H1 (cell line): ENCODE measurements around the gene TOR1B. TPM values are rescaled to one million over a fixed set of nuclear protein-coding genes. Genes with fewer than 3 reads are reported as not detected.

Experiments used
- CTCF ChIA-PET: fragments of 300-600 bp; sonication (Branson Sonifier 250); formaldehyde crosslinking; loops from one replicate; lab custom pipeline; 2021; ENCODE audit not compliant: partially characterized antibody; lab: Charles Lee
- POLR2A ChIA-PET: fragments of 300-600 bp; sonication (Branson Sonifier 250); formaldehyde crosslinking; loops from one replicate; lab custom pipeline; 2021; ENCODE audit warnings: inconsistent platforms; ENCODE audit not compliant: partially characterized antibody; lab: Charles Lee
- DNase-seq, 2 experiments: peaks; one replicate each; pipeline versions ENCODE4 v3.0.0 to v3.0.0-alpha.2; 2010 to 2022; ENCODE audit warnings: low spot score in 2 of 2, low read depth in 1 of 2, mixed read lengths in 1 of 2
- FAIRE-seq: peaks from 2 replicates; lab custom pipeline; 2011; peaks lifted over from hg19 to GRCh38; lab: Jason Lieb, UNC
- H2AFZ ChIP-seq: 2 replicates; pipeline ENCODE4 v1.8.1; 2012; ENCODE audit warnings: low read length, inconsistent platforms
- H2AK5ac ChIP-seq: 2 replicates; pipeline ENCODE4 v1.6.1; 2013; ENCODE audit warnings: low read depth, low read length
- H2BK120ac ChIP-seq: replicated peaks from 2 replicates; pipeline ENCODE3; 2013; ENCODE audit warnings: low read depth, low read length, inconsistent platforms
- H2BK12ac ChIP-seq: 2 replicates; pipeline ENCODE4 v1.6.1; 2013; ENCODE audit warnings: low read depth, low read length
- H2BK15ac ChIP-seq: 2 replicates; pipeline ENCODE4 v1.6.1; 2013; ENCODE audit warnings: low read length
- H2BK20ac ChIP-seq: 2 replicates; pipeline ENCODE4 v1.6.1; 2013; ENCODE audit warnings: low read length
- H2BK5ac ChIP-seq: 2 replicates; pipeline ENCODE4 v1.6.1; 2013; ENCODE audit warnings: low read depth, low read length
- H3K14ac ChIP-seq: 2 replicates; pipeline ENCODE4 v1.6.1; 2013; ENCODE audit warnings: inconsistent platforms; ENCODE audit not compliant: insufficient read length
- H3K18ac ChIP-seq: 2 replicates; pipeline ENCODE4 v1.6.1; 2013; ENCODE audit warnings: low read length; ENCODE audit errors: extremely low read depth
- H3K23ac ChIP-seq: 2 replicates; pipeline ENCODE4 v1.6.1; 2013; ENCODE audit warnings: inconsistent platforms; ENCODE audit not compliant: insufficient read length
- H3K23me2 ChIP-seq: 2 replicates; pipeline ENCODE4 v1.6.1; 2013; ENCODE audit warnings: low read depth, low read length
- H3K27ac ChIP-seq: 2 replicates; pipeline ENCODE4 v1.6.1; 2011; ENCODE audit warnings: low read depth, low read length, inconsistent platforms
- H3K27me3 ChIP-seq, 4 experiments: replicated peaks in 1 of 4; 1 replicate in 1 of 4; 2 replicates in 3 of 4; pipeline versions ENCODE4 v1.6.1 to v1.8.1; 2011 to 2013; ENCODE audit warnings: low read length in 3 of 4, mild to moderate bottlenecking in 3 of 4, inconsistent platforms in 2 of 4, mixed read lengths in 2 of 4, moderate library complexity in 1 of 4; ENCODE audit not compliant: control insufficient read depth in 3 of 4, insufficient read depth in 3 of 4; ENCODE audit errors: extremely low read depth in 1 of 4
- H3K36me3 ChIP-seq, 4 experiments: 2 replicates each; pipeline versions ENCODE4 v1.6.1 to v1.8.1; 2011 to 2013; ENCODE audit warnings: mild to moderate bottlenecking in 4 of 4, low read length in 3 of 4, moderate library complexity in 2 of 4, control low read depth in 1 of 4, inconsistent platforms in 1 of 4; ENCODE audit not compliant: insufficient read depth in 4 of 4, control insufficient read depth in 2 of 4
- H3K4ac ChIP-seq: replicated peaks from 2 replicates; pipeline ENCODE3; 2013; ENCODE audit warnings: low read length, low read depth, mixed read lengths, inconsistent platforms; ENCODE audit not compliant: insufficient read length
- H3K4me1 ChIP-seq, 4 experiments: replicated peaks in 1 of 4; 1 replicate in 1 of 4; 2 replicates in 3 of 4; pipeline versions ENCODE4 v1.6.1 to v1.8.1; 2011 to 2013; ENCODE audit warnings: low read length in 3 of 4, inconsistent platforms in 2 of 4, mixed read lengths in 1 of 4; ENCODE audit not compliant: insufficient read depth in 4 of 4, control insufficient read depth in 3 of 4
- H3K4me2 ChIP-seq, 2 experiments: 2 replicates each; pipeline versions ENCODE4 v1.6.1 to v1.8.1; 2011 to 2013; ENCODE audit warnings: low read depth in 2 of 2, low read length in 2 of 2, control low read depth in 1 of 2, inconsistent platforms in 1 of 2, mild to moderate bottlenecking in 1 of 2; ENCODE audit not compliant: insufficient read depth in 1 of 2
- H3K4me3 ChIP-seq, 4 experiments: fragments of 200-600, 300-600 bp in 1 of 4; sonication (generic), shearing (Covaris generic), sonication (Bioruptor Twin) in 1 of 4; 2 replicates each; pipeline versions ENCODE4 v1.5.1 to v1.8.1; 2011 to 2016; ENCODE audit warnings: low read length in 4 of 4, low read depth in 3 of 4, control low read depth in 2 of 4, inconsistent platforms in 2 of 4, mild to moderate bottlenecking in 2 of 4, mixed read lengths in 1 of 4, moderate library complexity in 1 of 4; ENCODE audit not compliant: insufficient read depth in 2 of 4; ENCODE audit errors: extremely low read depth in 1 of 4
- H3K56ac ChIP-seq: replicated peaks from 2 replicates; pipeline ENCODE3; 2013; ENCODE audit warnings: low read depth, mild to moderate bottlenecking, mixed read lengths, low read length, inconsistent platforms; ENCODE audit not compliant: insufficient read length
- H3K79me1 ChIP-seq: 2 replicates; pipeline ENCODE4 v1.6.1; 2013; ENCODE audit warnings: low read depth, low read length, control low read depth
- H3K79me2 ChIP-seq, 2 experiments: 2 replicates each; pipeline versions ENCODE4 v1.6.1 to v1.8.1; 2012 to 2013; ENCODE audit warnings: low read length in 2 of 2, mild to moderate bottlenecking in 2 of 2, inconsistent platforms in 1 of 2; ENCODE audit not compliant: insufficient read depth in 2 of 2, control insufficient read depth in 1 of 2
- H3K9ac ChIP-seq, 4 experiments: replicated peaks in 1 of 4; 1 replicate in 1 of 4; 2 replicates in 3 of 4; pipeline versions ENCODE4 v1.6.1 to v1.8.1; 2011 to 2013; ENCODE audit warnings: low read depth in 3 of 4, low read length in 3 of 4, control low read depth in 2 of 4, mild to moderate bottlenecking in 2 of 4, moderate library complexity in 2 of 4, inconsistent platforms in 1 of 4; ENCODE audit errors: extremely low read depth in 1 of 4
- H3K9me3 ChIP-seq, 2 experiments: 2 replicates each; pipeline versions ENCODE4 v1.6.1 to v1.8.1; 2012 to 2013; ENCODE audit warnings: mild to moderate bottlenecking in 2 of 2, moderate library complexity in 2 of 2, control low read depth in 1 of 2, inconsistent platforms in 1 of 2, low read depth in 1 of 2, low read length in 1 of 2, mixed read lengths in 1 of 2; ENCODE audit not compliant: insufficient read depth in 2 of 2
- H4K20me1 ChIP-seq, 2 experiments: replicated peaks in 1 of 2; 2 replicates each; pipeline versions ENCODE3 to v1.8.1; 2011 to 2013; ENCODE audit warnings: inconsistent platforms in 2 of 2, low read length in 2 of 2, mild to moderate bottlenecking in 1 of 2; ENCODE audit not compliant: insufficient read depth in 2 of 2, control insufficient read depth in 1 of 2
- H4K5ac ChIP-seq: 2 replicates; pipeline ENCODE4 v1.6.1; 2013; ENCODE audit warnings: low read length, low read depth, mixed read lengths, inconsistent platforms; ENCODE audit not compliant: insufficient read length
- H4K8ac ChIP-seq: 2 replicates; pipeline ENCODE4 v1.8.0; 2013; ENCODE audit warnings: mild to moderate bottlenecking, moderate library complexity, low read length, inconsistent platforms; ENCODE audit not compliant: insufficient read depth; ENCODE audit errors: extremely low read depth
- H4K91ac ChIP-seq: replicated peaks from 2 replicates; pipeline ENCODE3; 2013; ENCODE audit warnings: low read length, mixed read lengths, inconsistent platforms; ENCODE audit not compliant: insufficient read length
- CHD2 ChIP-seq: IDR thresholded peaks from 2 replicates; pipeline ENCODE4 v1.6.1; 2012; ENCODE audit warnings: low read length, improper control_type of control experiment
- EP300 ChIP-seq, 2 experiments: IDR thresholded peaks; 1 replicate in 1 of 2; 2 replicates in 1 of 2; pipeline ENCODE4 v1.6.1; 2011 to 2012; ENCODE audit warnings: low read depth in 2 of 2, low read length in 2 of 2, mild to moderate bottlenecking in 2 of 2, borderline replicate concordance in 1 of 2, inconsistent platforms in 1 of 2, moderate library complexity in 1 of 2
- JUN ChIP-seq: IDR thresholded peaks from 2 replicates; pipeline ENCODE4 v1.6.1; 2011; ENCODE audit warnings: low read depth, mild to moderate bottlenecking, improper control_type of control experiment, low read length
- PHF8 ChIP-seq: fragments of 200-600 bp; sonication (generic); conservative IDR thresholded peaks from 2 replicates; pipeline ENCODE4 v1.7.1; 2012; ENCODE audit warnings: low read depth, mild to moderate bottlenecking, inconsistent platforms, low read length, moderate library complexity
- RBBP5 ChIP-seq: IDR thresholded peaks from 2 replicates; pipeline ENCODE4 v1.7.1; 2012; ENCODE audit warnings: low read depth, mild to moderate bottlenecking, inconsistent platforms, low read length, moderate library complexity, borderline replicate concordance
- RNF2 ChIP-seq: fragments of 200-900, 300-1000 bp; sonication (generic); IDR thresholded peaks from 2 replicates; pipeline ENCODE4 v1.7.1; 2016; ENCODE audit warnings: borderline replicate concordance, low read depth, mild to moderate bottlenecking, antibody characterized with exemption, low read length; ENCODE audit not compliant: poor library complexity, severe bottlenecking; ENCODE audit errors: missing control alignments
- RXRA ChIP-seq: IDR thresholded peaks from 2 replicates; pipeline ENCODE4 v1.6.1; 2011; ENCODE audit warnings: low read depth, mild to moderate bottlenecking, low read length, moderate library complexity; ENCODE audit not compliant: insufficient read depth
- SP2 ChIP-seq: IDR thresholded peaks from 2 replicates; pipeline ENCODE4 v1.6.1; 2012; ENCODE audit warnings: mild to moderate bottlenecking, low read length, inconsistent platforms
- TBP ChIP-seq: IDR thresholded peaks from 2 replicates; pipeline ENCODE4 v1.6.1; 2011; ENCODE audit warnings: low read depth, low read length, improper control_type of control experiment
- USF2 ChIP-seq: IDR thresholded peaks from 2 replicates; pipeline ENCODE4 v1.6.1; 2011; ENCODE audit warnings: low read length, improper control_type of control experiment
- ZNF274 ChIP-seq: IDR thresholded peaks from 2 replicates; pipeline ENCODE4 v1.7.0; 2012; ENCODE audit warnings: low read length, borderline replicate concordance; ENCODE audit errors: extremely low read depth
- WGBS, 2 experiments: shearing (Covaris generic) in 1 of 2; methylation state at CpG; one replicate each; pipeline versions ENCODE4 v1.1.6 to v1.1.7; 2013 to 2015; ENCODE audit warnings: low lambda C conversion rate in 2 of 2, mixed read lengths in 2 of 2, inconsistent platforms in 1 of 2, low coverage in 1 of 2, missing lambda C conversion rate in 1 of 2; ENCODE audit not compliant: insufficient replicate concordance in 2 of 2, insufficient coverage in 1 of 2, insufficient read length in 1 of 2; ENCODE audit errors: extremely low coverage in 1 of 2, missing lambda C conversion rate in 1 of 2; 5-methylcytosine and 5-hydroxymethylcytosine counted together
- polyA plus RNA-seq, 7 experiments: library from polyadenylated mRNA; depleted of rRNA in 3 of 7; stranded (reverse) in 5 of 7; unstranded in 2 of 7; fragments of >200 nt in 5 of 7; fragments of 200-250 nt in 2 of 7; gene quantifications; 1 replicate in 5 of 7; 2 replicates in 1 of 7; 4 replicates in 1 of 7; pipeline versions ENCODE4 v1.2.1 to v1.2.3, GENCODE V29; 2011 to 2013; ENCODE audit warnings: missing spikeins in 2 of 7, mixed read lengths in 2 of 7
- total RNA-seq: library from RNA; stranded (reverse); fragmentation: NEBNext Ultra II Directional; extraction: Animal tissue kit (Norgen Biotek cat#: 25700); gene quantifications from 2 replicates; pipeline ENCODE4 v1.2.1, GENCODE V29; 2021

Gene TOR1B
- total and polyA plus RNA-seq, 2 of the 8 experiments (the other 6 are each of a cell fraction or from before 2014, with no cell fraction given), result 11.4 to 17.4 TPM

DNA sequence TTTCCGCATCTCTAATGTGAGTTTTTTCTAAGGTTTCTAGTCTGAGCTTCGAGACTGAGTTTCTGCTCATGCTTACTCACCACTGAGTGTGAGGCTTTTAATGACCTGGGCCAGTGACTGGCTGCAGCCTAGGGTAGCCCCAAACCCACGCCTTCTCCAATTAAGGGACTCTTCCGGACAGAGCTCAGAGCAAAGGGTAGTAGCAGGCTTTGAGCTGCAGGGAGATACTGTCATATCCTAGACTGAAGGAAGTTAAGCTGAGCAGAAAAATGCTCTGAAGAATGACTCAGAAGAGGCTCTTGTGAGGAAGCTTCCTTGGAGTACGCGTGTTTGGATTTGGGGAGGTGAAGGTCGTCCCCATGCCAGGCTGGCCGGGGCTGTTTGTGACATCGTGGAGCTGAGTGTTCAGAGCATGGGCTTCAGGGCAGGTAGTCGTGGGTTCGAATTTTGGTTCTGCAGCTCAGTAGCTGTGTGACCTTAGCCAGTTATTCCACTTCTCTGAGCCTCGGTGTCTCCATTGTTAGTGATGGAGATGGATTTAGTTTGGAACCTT is 35.8 kb downstream of the TOR1B start:
- POLR2A ChIA-PET, result interaction anchor here (0.6 to 1.2 kb wide), 2 partner anchors 15 to 108 kb away, joined by 3 to 4 read pairs; no protein-coding TSS in a partner anchor

More for the DNA sequence above, 35.8 kb downstream of the TOR1B start:
- 85% methylated on average over 11 of the region's 12 CpGs; no CpG with 5 or more reads in 1 of the 2 experiments for WGBS, 2 experiments
- peak overlapping the region in 1 of 2 experiments; percentile 87; a peak in 2 of 4 replicates for H3K4me2 ChIP-seq
- DNase-seq (no peak), FAIRE-seq (no peak)
- H3K9ac ChIP-seq, result no peak overlapping the region
- H2AK5ac ChIP-seq, result no peak overlapping the region
- peaks cover 5 to 18% (median 10%) of the 10 kb centered on the region in 4 experiments; a peak in 6 of 7 replicates for H3K4me1 ChIP-seq
- H2BK20ac ChIP-seq, result no peak overlapping the region
- H3K79me2 ChIP-seq, result peaks cover 3 to 11% of the 10 kb centered on the region in 2 experiments; a peak in 3 of 4 replicates
- no peak overlapping the region for H3K4ac ChIP-seq
- H3K79me1 ChIP-seq, result peaks cover 6% of the 10 kb centered on the region
- TF ChIP-seq JUN (no peak), CHD2 (no peak), USF2 (no peak), RBBP5 (no peak), RNF2 (no peak), RXRA (no peak), SP2 (no peak), PHF8 (no peak), ZNF274 (no peak), EP300 (IDR thresholded peaks at IDR 0.05; ENCODE audit: borderline replicate concordance in 1 of 2, low read depth in 2 of 2, low read length in 2 of 2) (no peak), TBP (no peak)
- H4K5ac ChIP-seq, result no peak overlapping the region
- H4K8ac ChIP-seq, result peak overlapping the region; percentile 7; the same call in 1 of the 2 replicates
- peak overlapping the region; percentile 83; the same call in 1 of the 2 replicates for H2BK15ac ChIP-seq
- no peak overlapping the region for H3K56ac ChIP-seq
- H2AFZ ChIP-seq, result no peak overlapping the region
- no peak overlapping the region for H2BK120ac ChIP-seq
- no peak overlapping the region for H4K91ac ChIP-seq
- peaks cover 6% of the 10 kb centered on the region for H3K23me2 ChIP-seq
- no peak overlapping the region for H3K14ac ChIP-seq
- H2BK5ac ChIP-seq, result no peak overlapping the region
- peaks cover 0 to 3% of the 10 kb centered on the region in 2 experiments for H4K20me1 ChIP-seq
- H3K36me3 ChIP-seq, result no peaks in the 10 kb centered on the region
- CTCF ChIA-PET, result interaction anchor here (1.0 to 1.4 kb wide), 2 partner anchors 25 to 46 kb away, joined by 3 to 4 read pairs; no protein-coding TSS in a partner anchor
- no peak overlapping the region for H3K23ac ChIP-seq
- no peak overlapping the region for H3K18ac ChIP-seq
- no peak overlapping the region for H2BK12ac ChIP-seq
- H3K9me3 ChIP-seq, result no peaks in the 10 kb centered on the region
- no peaks in the 10 kb centered on the region for H3K27me3 ChIP-seq
- no peak overlapping the region for H3K27ac ChIP-seq
- no peak overlapping the region for H3K4me3 ChIP-seq
